ENCODE data around the gene ORAI2. TPM values are rescaled to one million over a fixed set of nuclear protein-coding genes. Genes with fewer than 3 reads are reported as not detected.

The ORAI2 gene
- total RNA-seq, 2 experiments from 2014 or later, result 149 to 230 TPM

DNA sequence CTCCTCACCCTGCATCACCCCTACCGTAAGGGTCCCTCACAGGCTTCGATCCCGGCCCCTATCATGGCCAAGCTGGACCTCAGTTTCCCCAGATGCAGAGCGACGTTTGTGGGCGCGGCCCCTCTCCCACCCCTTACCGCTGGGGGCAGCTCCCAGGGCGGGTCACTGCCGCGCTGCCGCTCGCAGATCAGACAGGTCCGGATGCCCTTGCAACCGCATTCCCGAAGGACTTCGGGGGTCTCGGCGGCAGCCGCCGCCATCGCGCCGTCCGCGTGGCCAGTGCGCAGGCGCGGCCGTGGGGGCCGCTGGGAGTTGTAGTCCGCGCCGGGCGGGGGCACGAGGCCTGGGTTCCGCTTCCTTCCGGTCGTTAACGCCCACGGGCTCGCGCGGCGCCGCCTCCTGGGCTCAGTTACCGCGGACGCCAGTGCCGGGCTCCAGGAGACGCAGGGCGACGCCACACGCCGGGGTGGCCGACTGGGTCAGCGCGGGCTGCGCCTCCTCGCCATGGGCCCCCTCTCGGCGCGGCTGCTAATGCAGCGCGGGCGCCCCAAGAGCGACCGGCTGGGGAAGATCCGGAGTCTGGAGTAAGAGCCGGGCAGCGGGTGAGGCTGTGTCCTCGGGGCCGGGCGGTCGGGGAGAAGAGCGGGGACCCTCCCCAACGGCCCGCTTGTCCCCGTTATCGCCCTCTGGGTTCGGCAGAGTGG is 31.4 kb downstream of the ORAI2 start, which contains the start of the genes ALKBH4 and LRWD1:
TSS of gene ALKBH4 (minus strand) at position 287 of the 704 bp plus-strand sequence. CDS start at position 260, 27 bp downstream.
TSS of gene LRWD1 (plus strand) at position 408 of the 704 bp plus-strand sequence. CDS start at position 505, 97 bp downstream.
- Histone ChIP-seq H3K4me3 (ENCODE audit: low read depth, low read length, poor library complexity, severe bottlenecking) (peak within 1 kb of the TSS; percentile 97), H3K9me3 (ENCODE audit: low read length) (no peaks in the 10 kb centered on the region), H3K4me1 (ENCODE audit: insufficient read depth, low read length, poor library complexity, severe bottlenecking) (peaks cover 20% of the 10 kb centered on the region), H3K36me3 (ENCODE audit: insufficient read depth, low read length) (peaks cover 20% of the 10 kb centered on the region), H3K9me2 (ENCODE audit: insufficient read depth, low read length) (no peaks in the 10 kb centered on the region), H3K79me2 (ENCODE audit: insufficient read depth, low read depth, low read length) (peaks cover 17% of the 10 kb centered on the region; the same call in 1 of the 2 replicates), H2AFZ (ENCODE audit: low read length) (peak within 1 kb of the TSS; percentile 93), H4K20me1 (ENCODE audit: insufficient read depth, low read length) (no peaks in the 10 kb centered on the region), H3K27ac (ENCODE audit: low read depth, low read length, poor library complexity, severe bottlenecking) (peak within 1 kb of the TSS; percentile 43), H3K4me2 (ENCODE audit: low read length) (peak within 1 kb of the TSS; percentile 96)
- TF ChIP-seq, protein P1, sequence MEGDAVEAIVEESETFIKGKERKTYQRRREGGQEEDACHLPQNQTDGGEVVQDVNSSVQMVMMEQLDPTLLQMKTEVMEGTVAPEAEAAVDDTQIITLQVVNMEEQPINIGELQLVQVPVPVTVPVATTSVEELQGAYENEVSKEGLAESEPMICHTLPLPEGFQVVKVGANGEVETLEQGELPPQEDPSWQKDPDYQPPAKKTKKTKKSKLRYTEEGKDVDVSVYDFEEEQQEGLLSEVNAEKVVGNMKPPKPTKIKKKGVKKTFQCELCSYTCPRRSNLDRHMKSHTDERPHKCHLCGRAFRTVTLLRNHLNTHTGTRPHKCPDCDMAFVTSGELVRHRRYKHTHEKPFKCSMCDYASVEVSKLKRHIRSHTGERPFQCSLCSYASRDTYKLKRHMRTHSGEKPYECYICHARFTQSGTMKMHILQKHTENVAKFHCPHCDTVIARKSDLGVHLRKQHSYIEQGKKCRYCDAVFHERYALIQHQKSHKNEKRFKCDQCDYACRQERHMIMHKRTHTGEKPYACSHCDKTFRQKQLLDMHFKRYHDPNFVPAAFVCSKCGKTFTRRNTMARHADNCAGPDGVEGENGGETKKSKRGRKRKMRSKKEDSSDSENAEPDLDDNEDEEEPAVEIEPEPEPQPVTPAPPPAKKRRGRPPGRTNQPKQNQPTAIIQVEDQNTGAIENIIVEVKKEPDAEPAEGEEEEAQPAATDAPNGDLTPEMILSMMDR (conservative IDR thresholded peaks at IDR 0.05; ENCODE audit: low read length), result 0 out of 2 replicates have a peak, but pooled peaks have one; percentile 36
- no peak for TF ChIP-seq EZH2phosphoT487 (IDR thresholded peaks at IDR 0.05; ENCODE audit: borderline replicate concordance, low read depth, low read length)
- BruUV-seq (replicated peaks), result no TSS peak
- intact Hi-C loops (cut with micrococcal nuclease; ENCODE audit: unreplicated experiment), result loop anchor here (2.0 to 5.0 kb wide), 2 partner anchors 60 to 177 kb away; partner anchors contain the start of gene SH2B2
- DNase-seq (ENCODE audit: low spot score), result peak; percentile 95
- POLR2A ChIA-PET, result interaction anchor here (0.8 to 1.6 kb wide), 5 partner anchors 9 to 55 kb away, joined by 3 to 4 read pairs (median 4); no protein-coding TSS in a partner anchor
- CTCF ChIA-PET (ENCODE audit: unreplicated experiment), result interaction anchor here (0.6 kb wide), 1 partner anchor 161 kb away, joined by 3 read pairs; no protein-coding TSS in a partner anchor

GRCh38 chr7:102466097-102466496 is 32.7 kb downstream of the ORAI2 start:
- Histone ChIP-seq H3K27ac (ENCODE audit: low read depth, low read length, poor library complexity, severe bottlenecking) (peak overlapping the region; percentile 43), H4K20me1 (ENCODE audit: insufficient read depth, low read length) (no peaks in the 10 kb centered on the region), H3K79me2 (ENCODE audit: insufficient read depth, low read depth, low read length) (peaks cover 17% of the 10 kb centered on the region; the same call in 1 of the 2 replicates), H3K9me2 (ENCODE audit: insufficient read depth, low read length) (no peaks in the 10 kb centered on the region), H3K4me1 (ENCODE audit: insufficient read depth, low read length, poor library complexity, severe bottlenecking) (peaks cover 20% of the 10 kb centered on the region), H3K9me3 (ENCODE audit: low read length) (no peaks in the 10 kb centered on the region), H2AFZ (ENCODE audit: low read length) (no peak overlapping the region), H3K4me2 (ENCODE audit: low read length) (peak overlapping the region; percentile 96), H3K4me3 (ENCODE audit: low read depth, low read length, poor library complexity, severe bottlenecking) (peak overlapping the region; percentile 97), H3K36me3 (ENCODE audit: insufficient read depth, low read length) (peaks cover 30% of the 10 kb centered on the region)
- DNase-seq (ENCODE audit: low spot score), result no peak
- TF ChIP-seq, protein P1 (conservative IDR thresholded peaks at IDR 0.05; ENCODE audit: low read length), result no peak
- TF ChIP-seq EZH2phosphoT487 (IDR thresholded peaks at IDR 0.05; ENCODE audit: borderline replicate concordance, low read depth, low read length), result no peak
- POLR2A ChIA-PET, result interaction anchor here (0.6 to 1.5 kb wide), 8 partner anchors 9 to 54 kb away, joined by 3 to 6 read pairs (median 3); no protein-coding TSS in a partner anchor
- intact Hi-C loops (cut with micrococcal nuclease; ENCODE audit: unreplicated experiment), result loop anchor here (5.0 kb wide), 1 partner anchor 179 kb away; the partner anchor contains the start of gene SH2B2
- BruUV-seq (replicated peaks), result no TSS peak
- CTCF ChIA-PET (ENCODE audit: unreplicated experiment), result interaction anchor here (0.6 kb wide), 1 partner anchor 71 kb away, joined by 3 read pairs; no protein-coding TSS in a partner anchor

All from OCI-LY7 (cell line).